ENCODE measurements around the gene NECTIN2.
A peak's percentile ranks its signal among the peaks of the same experiment; 100 is the strongest.
"Not testable (repeated sequence)": the region's sequence is repeated elsewhere in the genome, so short reads cannot be mapped to it uniquely, and the experiment has no call there.

Gene NECTIN2

DNA sequence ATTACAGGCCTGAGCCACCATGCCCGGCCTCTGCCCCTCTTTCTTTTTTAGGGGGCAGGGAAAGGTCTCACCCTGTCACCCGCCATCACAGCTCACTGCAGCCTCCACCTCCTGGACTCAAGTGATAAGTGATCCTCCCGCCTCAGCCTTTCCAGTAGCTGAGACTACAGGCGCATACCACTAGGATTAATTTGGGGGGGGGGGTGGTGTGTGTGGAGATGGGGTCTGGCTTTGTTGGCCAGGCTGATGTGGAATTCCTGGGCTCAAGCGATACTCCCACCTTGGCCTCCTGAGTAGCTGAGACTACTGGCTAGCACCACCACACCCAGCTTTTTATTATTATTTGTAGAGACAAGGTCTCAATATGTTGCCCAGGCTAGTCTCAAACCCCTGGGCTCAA lies 63.7 kb downstream of the NECTIN2 start:
- Histone ChIP-seq H3K27me3 (ENCODE audit: control insufficient read depth, insufficient read depth, low read length) (peaks cover 24% of the 10 kb centered on the region), H3K36me3 (ENCODE audit: control insufficient read depth, insufficient read depth, low read length) (no peaks in the 10 kb centered on the region)

DNA sequence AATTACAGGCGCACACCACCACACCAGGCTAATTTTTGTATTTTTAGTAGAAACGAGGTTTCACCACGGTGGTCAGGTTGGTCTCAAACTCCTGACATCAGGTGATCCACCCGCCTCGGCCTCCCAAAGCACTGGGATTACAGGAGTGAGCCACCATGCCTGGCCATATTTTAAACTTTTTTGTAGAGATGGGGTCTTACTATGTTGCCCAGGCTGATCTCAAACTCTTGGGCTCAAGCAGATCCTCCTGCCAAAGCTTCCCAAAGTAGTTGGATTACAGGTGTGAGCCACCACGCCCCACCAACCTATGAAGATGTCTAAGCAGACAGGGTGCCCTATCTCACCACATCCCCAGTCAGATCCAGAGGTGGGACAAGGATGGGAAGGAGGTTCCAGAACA lies 65.8 kb downstream of the NECTIN2 start:
- H3K9ac ChIP-seq (ENCODE audit: low read length); H3K4me3 ChIP-seq (ENCODE audit: low read length); H3K36me3 ChIP-seq (ENCODE audit: control insufficient read depth, insufficient read depth, low read length); H3K27me3 ChIP-seq (ENCODE audit: control insufficient read depth, insufficient read depth, low read length); H3K9me3 ChIP-seq (ENCODE audit: control insufficient read depth, low read length): not testable (repeated sequence)
- H3K4me1 ChIP-seq (ENCODE audit: control insufficient read depth, insufficient read depth, low read length): peaks cover 27% of the 10 kb centered on the region

More for the DNA sequence above, 63.7 kb downstream of the NECTIN2 start:
- H3K4me3 ChIP-seq (ENCODE audit: low read length): no peak overlapping the region
- peaks cover 38% of the 10 kb centered on the region for H3K4me1 ChIP-seq (ENCODE audit: control insufficient read depth, insufficient read depth, low read length)
- H3K9ac ChIP-seq (ENCODE audit: low read length): no peak overlapping the region
- no peaks in the 10 kb centered on the region for H3K9me3 ChIP-seq (ENCODE audit: control insufficient read depth, low read length)

- Histone ChIP-seq H3K36me3 (ENCODE audit: control insufficient read depth, insufficient read depth, low read length) (no peaks in the 10 kb centered on the region), H3K4me1 (ENCODE audit: control insufficient read depth, insufficient read depth, low read length) (peaks cover 27% of the 10 kb centered on the region), H3K9ac (ENCODE audit: low read length) (no peak overlapping the region), H3K4me3 (ENCODE audit: low read length) (no peak overlapping the region), H3K9me3 (ENCODE audit: control insufficient read depth, low read length) (no peaks in the 10 kb centered on the region), H3K27me3 (ENCODE audit: control insufficient read depth, insufficient read depth, low read length) (peaks cover 5% of the 10 kb centered on the region)
Measured at GRCh38 chr19:44912854-44913253, 66.8 kb downstream of the NECTIN2 start.

- not testable (repeated sequence) for H3K27me3 ChIP-seq (ENCODE audit: control insufficient read depth, insufficient read depth, low read length); H3K9me3 ChIP-seq (ENCODE audit: control insufficient read depth, low read length); H3K4me3 ChIP-seq (ENCODE audit: low read length); H3K36me3 ChIP-seq (ENCODE audit: control insufficient read depth, insufficient read depth, low read length)
- H3K9ac ChIP-seq (ENCODE audit: low read length): peak overlapping the region; percentile 22
- peaks cover 27% of the 10 kb centered on the region for H3K4me1 ChIP-seq (ENCODE audit: control insufficient read depth, insufficient read depth, low read length)
Measured at GRCh38 chr19:44913512-44914432, 67.7 kb downstream of the NECTIN2 start.

- H3K4me3 ChIP-seq (ENCODE audit: low read length): peak within 1 kb of the TSS; percentile 60
- not testable (repeated sequence) for H3K36me3 ChIP-seq (ENCODE audit: control insufficient read depth, insufficient read depth, low read length); H3K27me3 ChIP-seq (ENCODE audit: control insufficient read depth, insufficient read depth, low read length); H3K9me3 ChIP-seq (ENCODE audit: control insufficient read depth, low read length)
- H3K4me1 ChIP-seq (ENCODE audit: control insufficient read depth, insufficient read depth, low read length): peaks cover 27% of the 10 kb centered on the region
- H3K9ac ChIP-seq (ENCODE audit: low read length): peak within 1 kb of the TSS; percentile 58
Measured at GRCh38 chr19:44914433-44915206, 68.5 kb downstream of the NECTIN2 start, which contains the start of gene APOC1. TSS of gene APOC1 (plus strand) at chr19:44914608. CDS start at chr19:44914892, 284 bp downstream.

- no peak overlapping the region for H3K9ac ChIP-seq (ENCODE audit: low read length)
- no peak overlapping the region for H3K4me3 ChIP-seq (ENCODE audit: low read length)
- no peaks in the 10 kb centered on the region for H3K36me3 ChIP-seq (ENCODE audit: control insufficient read depth, insufficient read depth, low read length)
- H3K27me3 ChIP-seq (ENCODE audit: control insufficient read depth, insufficient read depth, low read length): no peaks in the 10 kb centered on the region
- H3K9me3 ChIP-seq (ENCODE audit: control insufficient read depth, low read length): no peaks in the 10 kb centered on the region
- peaks cover 16% of the 10 kb centered on the region for H3K4me1 ChIP-seq (ENCODE audit: control insufficient read depth, insufficient read depth, low read length)
Measured at GRCh38 chr19:44924243-44924725, 78.2 kb downstream of the NECTIN2 start.

GRCh38 chr19:44925114-44925891 lies 79.2 kb downstream of the NECTIN2 start:
- H3K9me3 ChIP-seq (ENCODE audit: control insufficient read depth, low read length): no peaks in the 10 kb centered on the region
- peaks cover 16% of the 10 kb centered on the region for H3K4me1 ChIP-seq (ENCODE audit: control insufficient read depth, insufficient read depth, low read length)
- no peak overlapping the region for H3K9ac ChIP-seq (ENCODE audit: low read length)
- no peaks in the 10 kb centered on the region for H3K36me3 ChIP-seq (ENCODE audit: control insufficient read depth, insufficient read depth, low read length)
- H3K4me3 ChIP-seq (ENCODE audit: low read length): no peak overlapping the region
- H3K27me3 ChIP-seq (ENCODE audit: control insufficient read depth, insufficient read depth, low read length): no peaks in the 10 kb centered on the region

- not testable (repeated sequence) for H3K36me3 ChIP-seq (ENCODE audit: control insufficient read depth, insufficient read depth, low read length); H3K9me3 ChIP-seq (ENCODE audit: control insufficient read depth, low read length); H3K27me3 ChIP-seq (ENCODE audit: control insufficient read depth, insufficient read depth, low read length); H3K4me3 ChIP-seq (ENCODE audit: low read length)
- H3K4me1 ChIP-seq (ENCODE audit: control insufficient read depth, insufficient read depth, low read length): peaks cover 16% of the 10 kb centered on the region
- H3K9ac ChIP-seq (ENCODE audit: low read length): peak overlapping the region; percentile 43
Measured at GRCh38 chr19:44926245-44927077, 80.4 kb downstream of the NECTIN2 start.

- Histone ChIP-seq H3K27me3 (ENCODE audit: control insufficient read depth, insufficient read depth, low read length) (no peaks in the 10 kb centered on the region), H3K36me3 (ENCODE audit: control insufficient read depth, insufficient read depth, low read length) (no peaks in the 10 kb centered on the region), H3K4me1 (ENCODE audit: control insufficient read depth, insufficient read depth, low read length) (peaks cover 16% of the 10 kb centered on the region), H3K9me3 (ENCODE audit: control insufficient read depth, low read length) (no peaks in the 10 kb centered on the region), H3K4me3 (ENCODE audit: low read length) (no peak overlapping the region), H3K9ac (ENCODE audit: low read length) (no peak overlapping the region)
Measured at GRCh38 chr19:44927746-44928145, 81.6 kb downstream of the NECTIN2 start.

- H3K27me3 ChIP-seq (ENCODE audit: control insufficient read depth, insufficient read depth, low read length): no peaks in the 10 kb centered on the region
- peaks cover 12% of the 10 kb centered on the region for H3K4me1 ChIP-seq (ENCODE audit: control insufficient read depth, insufficient read depth, low read length)
- no peak overlapping the region for H3K9ac ChIP-seq (ENCODE audit: low read length)
- H3K36me3 ChIP-seq (ENCODE audit: control insufficient read depth, insufficient read depth, low read length): no peaks in the 10 kb centered on the region
- H3K9me3 ChIP-seq (ENCODE audit: control insufficient read depth, low read length): no peaks in the 10 kb centered on the region
- H3K4me3 ChIP-seq (ENCODE audit: low read length): no peak overlapping the region
Measured at GRCh38 chr19:44930088-44930487, 84.0 kb downstream of the NECTIN2 start.

DNA sequence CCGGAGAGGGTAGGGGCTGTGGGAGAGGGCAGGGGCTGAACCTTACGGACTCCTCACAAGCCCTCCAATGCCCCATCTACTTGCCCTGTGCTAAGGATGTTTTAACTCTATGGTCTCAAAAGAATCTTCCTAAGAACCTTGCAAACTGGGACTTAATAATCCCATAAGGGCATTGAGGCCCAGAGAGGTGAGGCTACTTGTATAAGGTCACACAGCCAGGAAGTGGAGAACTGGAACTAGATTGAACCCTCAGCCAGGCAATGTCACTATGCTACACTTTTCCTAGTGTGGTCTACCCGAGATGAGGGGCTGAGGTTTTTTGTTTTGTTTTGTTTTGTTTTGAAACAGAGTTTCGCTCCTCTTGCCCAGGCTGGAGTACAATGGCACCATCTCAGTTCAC lies 85.4 kb downstream of the NECTIN2 start:
- Histone ChIP-seq H3K9ac (ENCODE audit: low read length) (no peak overlapping the region), H3K36me3 (ENCODE audit: control insufficient read depth, insufficient read depth, low read length) (no peaks in the 10 kb centered on the region), H3K4me3 (ENCODE audit: low read length) (no peak overlapping the region), H3K27me3 (ENCODE audit: control insufficient read depth, insufficient read depth, low read length) (no peaks in the 10 kb centered on the region), H3K4me1 (ENCODE audit: control insufficient read depth, insufficient read depth, low read length) (peaks cover 19% of the 10 kb centered on the region), H3K9me3 (ENCODE audit: control insufficient read depth, low read length) (no peaks in the 10 kb centered on the region)

Data from mucosa of stomach (tissue), 1 donor.